GM19193 (cell line): ENCODE data around the gene SMPD3.

Source experiments
- POLR2A ChIP-seq: IDR thresholded peaks from 4 replicates; pipeline ENCODE4 v1.6.1; 2011; ENCODE audit not compliant: insufficient read depth, insufficient read length; ENCODE audit errors: extremely low read depth

The SMPD3 gene

DNA sequence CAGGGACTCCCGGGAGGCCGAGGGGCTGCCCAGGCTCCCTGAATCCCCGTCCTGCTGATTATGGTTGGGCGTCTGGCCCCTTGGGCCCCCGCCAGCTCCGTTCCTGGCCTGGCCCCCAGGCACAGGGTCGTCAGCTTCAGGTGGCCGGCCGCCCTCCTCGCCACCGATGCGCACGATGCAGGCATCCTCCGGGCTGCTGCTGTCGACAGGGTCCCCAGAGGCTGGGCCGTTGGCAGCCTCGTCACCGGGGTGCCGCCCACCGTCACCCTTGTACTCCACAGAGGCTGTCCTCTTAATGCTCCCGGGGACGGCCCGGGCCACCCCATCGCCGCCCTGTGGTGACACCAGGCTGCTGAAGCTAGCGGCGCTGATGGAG lies 77.0 kb downstream of the SMPD3 start:
- TF ChIP-seq POLR2A = no peak

DNA sequence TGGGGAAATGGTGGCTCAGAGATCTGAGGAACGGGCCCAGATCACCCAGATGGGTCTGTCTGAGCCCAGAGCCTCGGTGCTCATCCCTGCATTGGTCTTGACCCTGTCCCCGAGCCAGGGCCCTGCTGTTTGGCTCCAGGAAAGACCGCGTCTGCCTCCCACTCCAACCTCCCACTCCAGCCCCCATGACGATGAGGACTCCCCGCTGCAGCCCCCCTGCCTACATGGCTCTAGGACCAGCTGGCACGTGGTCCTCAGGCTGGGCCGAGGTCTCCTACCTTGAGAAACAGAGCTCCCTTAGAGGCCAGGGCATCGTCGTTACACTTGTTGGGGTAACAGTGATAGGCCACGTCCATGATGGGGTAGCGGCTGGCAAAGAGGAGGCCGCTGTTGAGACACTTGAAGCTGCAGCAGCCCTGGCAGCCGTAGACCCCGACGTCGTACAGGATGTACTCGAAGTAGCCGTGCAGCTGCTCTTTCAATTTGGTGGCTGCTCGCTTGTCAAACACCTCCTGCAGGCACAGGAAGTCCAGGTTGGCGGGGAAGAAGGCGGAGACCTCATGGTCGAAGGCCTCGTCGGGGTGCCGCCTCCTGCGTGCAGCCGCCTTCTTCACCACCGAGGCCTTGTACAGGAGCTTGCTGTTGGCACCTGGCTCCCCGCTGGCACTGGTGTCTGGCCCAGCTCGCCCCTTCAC lies 77.6 kb downstream of the SMPD3 start:
- TF ChIP-seq POLR2A = no peak

DNA sequence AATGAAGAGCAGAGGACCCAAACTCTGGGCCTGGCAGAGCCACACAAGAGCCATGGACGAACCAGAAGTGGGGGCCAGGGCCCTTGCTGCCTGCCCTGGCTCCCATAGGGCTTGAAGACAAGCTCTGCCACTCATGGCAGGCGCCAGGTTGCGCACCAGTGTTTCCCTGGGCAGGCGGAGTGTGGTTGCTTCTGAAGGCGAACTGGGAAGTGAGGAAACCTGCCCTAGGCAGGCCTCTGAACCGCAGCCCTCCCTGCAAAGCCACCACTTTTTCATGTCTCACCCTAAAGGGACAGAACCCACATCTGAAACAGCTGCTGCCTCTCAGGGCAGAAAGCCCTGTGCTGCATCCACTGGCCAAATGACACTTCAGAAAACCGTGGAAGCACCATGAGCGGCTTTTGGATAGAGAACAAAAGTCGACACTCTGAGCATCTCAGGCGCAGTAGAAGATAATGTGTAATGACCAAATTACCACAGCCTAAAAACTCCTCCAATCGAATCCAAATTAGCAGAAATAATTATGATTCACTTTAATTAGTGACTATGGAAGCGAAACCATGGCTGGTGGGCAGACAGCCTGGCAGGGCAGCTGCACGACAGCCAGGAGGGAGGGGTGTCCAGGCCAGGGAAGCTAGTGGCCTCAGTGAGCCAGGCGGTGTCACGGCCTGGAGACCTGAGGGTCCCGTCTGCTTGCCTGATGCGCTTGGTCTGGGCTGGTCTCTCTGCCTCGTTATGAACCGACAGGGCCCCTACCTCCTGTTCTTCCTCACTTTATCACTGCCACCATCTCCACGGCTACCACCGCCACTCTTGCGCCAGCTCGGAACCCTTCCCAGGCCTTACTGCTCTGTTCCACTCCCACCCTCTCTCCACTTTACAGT lies 78.4 kb downstream of the SMPD3 start:
- TF ChIP-seq POLR2A = no peak

DNA sequence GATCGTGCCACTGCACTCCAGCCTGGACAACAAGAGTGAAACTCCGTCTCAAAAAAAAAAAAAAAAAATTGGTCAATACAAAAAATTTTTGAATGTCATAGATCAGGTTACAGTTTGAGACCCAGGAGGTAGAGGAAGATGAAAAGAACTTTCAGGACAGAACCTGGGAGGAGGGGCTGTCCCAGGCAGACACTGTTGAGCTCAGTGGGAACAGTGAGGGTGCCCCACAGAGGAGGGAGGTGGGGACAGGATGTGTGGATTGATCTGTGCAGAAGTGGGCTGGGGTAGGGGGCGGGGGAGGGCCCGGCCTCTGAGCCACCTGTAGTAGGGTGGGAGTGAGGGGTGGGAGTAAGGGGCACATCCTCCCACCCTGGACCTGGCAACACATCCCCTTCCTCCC lies 79.1 kb downstream of the SMPD3 start:
- no peak for TF ChIP-seq POLR2A

DNA sequence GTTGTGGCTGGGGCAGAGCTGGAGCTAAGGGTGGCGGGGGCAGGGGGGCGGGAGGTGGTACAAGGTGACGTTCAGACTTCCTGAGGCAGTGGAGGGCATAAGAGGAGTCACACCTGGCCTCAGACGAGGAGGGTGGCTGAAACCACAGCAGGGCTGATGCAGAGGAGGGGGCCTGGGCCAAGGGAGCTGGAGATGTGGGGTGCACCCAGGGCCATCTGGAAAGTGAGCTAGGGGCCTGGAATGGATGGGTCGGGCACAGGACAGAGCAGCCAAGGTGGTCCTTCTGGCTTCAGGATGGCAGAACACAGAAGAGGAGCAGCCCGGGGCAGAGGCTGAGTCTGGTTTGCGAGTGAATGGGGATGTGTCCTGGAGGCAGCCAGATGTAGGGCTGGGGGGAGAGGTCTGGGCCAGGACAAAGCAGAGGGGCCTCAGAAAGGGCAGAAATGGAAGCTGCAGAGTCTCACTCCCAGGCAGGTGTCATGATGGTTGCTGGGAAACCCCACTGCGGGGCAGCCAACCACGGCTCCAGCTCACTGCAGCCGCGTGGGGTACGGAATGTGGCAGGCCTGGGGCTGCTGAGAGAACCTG lies 79.9 kb downstream of the SMPD3 start:
- TF ChIP-seq POLR2A = no peak

DNA sequence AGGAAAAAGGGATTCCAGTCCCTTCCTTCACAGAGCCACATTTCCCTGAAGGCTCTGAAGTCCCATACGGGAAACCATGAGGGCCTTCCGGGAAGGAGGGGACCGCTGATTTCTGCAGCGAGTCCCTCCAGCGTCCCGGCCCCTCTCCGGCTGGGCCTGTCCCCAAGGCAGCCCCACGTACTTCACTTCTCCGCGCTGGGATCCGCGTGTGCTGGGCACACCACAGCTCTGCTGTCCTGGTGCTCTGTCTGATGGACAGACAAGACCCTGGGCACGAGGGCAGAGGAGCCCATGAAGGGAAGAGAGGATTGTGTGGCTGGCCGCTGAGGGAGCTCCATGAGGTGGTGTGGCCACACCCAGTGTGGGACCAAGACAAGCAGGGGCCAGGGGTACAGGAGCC lies 80.4 kb downstream of the SMPD3 start:
- TF ChIP-seq POLR2A = no peak

DNA sequence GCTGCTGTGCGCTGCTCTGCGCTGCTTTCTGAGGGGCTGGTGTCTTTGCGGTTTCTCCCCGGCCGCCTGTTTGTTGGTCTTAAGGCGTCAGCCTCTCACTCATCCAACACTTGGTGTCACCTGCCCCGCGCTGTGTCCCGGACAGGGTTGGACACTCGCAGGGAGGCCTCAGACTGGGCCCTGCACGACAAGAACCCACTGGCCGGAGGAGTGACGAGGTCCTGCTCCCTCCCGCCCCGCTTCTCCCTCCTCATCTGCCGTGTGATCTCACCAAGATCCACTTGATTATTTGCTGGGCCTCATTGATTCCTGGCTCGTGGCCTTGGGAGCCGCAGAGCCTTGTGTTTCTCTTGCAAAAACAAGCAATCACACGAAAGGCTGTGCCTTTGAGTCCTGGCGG lies 80.9 kb downstream of the SMPD3 start:
- TF ChIP-seq POLR2A = no peak

DNA sequence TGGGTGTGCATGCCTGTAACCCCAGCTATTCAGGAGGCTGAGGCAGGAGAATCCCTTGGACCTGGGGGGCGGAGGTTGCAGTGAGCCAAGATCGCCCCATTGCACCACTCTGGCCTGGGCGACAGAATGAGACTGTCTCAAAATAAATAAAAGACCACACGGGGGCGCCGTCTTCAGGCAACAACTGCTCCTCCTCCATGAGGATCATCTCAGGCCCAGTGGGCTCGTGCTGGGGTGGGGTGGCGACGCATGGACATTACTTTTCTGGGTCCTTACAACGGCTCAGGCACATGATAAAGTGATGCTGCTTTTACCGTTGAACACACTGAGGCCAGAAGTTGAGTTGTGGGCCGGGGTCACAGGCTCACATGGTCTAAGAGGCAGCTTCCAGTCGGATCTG lies 81.3 kb downstream of the SMPD3 start:
- no peak for TF ChIP-seq POLR2A

DNA sequence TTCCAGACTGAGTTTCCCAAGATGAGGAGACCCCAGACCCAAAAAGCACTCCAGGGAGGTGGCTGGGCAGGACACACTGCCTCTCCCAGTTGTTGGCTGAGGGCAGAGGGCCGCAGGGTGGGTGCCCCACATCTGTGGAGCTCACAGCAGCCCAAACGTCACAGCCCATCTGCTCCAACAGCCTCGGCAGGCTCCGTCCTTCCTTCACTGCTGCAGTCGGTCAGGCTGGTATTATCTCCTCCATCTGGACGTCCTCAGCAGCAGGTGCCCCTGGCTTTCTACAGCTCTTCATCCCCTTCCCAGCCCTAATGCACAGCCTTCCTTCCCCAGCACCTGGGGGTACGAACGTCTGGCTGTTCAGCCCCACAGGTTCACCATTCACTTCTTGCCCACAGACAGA lies 82.2 kb downstream of the SMPD3 start:
- no peak for TF ChIP-seq POLR2A

DNA sequence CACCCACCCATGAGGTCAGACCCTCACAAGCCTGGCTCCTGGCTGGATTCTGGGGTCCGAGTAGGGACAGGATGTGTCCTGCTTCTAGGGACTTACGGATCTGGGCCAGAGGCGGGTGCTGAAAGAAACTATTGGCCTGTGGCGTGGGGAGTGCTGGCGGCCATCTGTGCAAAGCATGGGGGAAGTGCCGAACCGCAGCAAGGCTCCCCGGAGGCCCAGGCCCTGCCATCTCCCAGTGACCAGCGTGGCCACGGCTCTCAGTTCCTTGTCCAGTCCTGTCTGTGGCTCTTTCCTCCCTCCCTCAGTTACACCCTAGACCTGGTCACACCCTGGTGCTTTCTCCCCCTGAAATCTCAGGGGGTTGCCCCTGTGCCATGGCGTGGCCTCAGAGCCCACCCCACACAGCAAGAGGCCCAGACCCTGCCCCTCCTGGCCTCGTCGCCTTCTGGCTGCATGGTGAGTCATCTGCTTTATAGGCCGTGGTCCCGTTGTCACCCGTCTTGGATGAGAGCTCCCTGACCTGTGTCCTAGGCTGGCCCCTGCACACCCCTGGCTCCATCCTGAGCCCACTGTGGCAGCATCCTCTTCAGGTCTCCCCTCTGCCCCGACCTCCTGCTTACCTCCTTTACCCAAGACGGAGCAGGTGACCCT lies 83.0 kb downstream of the SMPD3 start:
- no peak for TF ChIP-seq POLR2A

DNA sequence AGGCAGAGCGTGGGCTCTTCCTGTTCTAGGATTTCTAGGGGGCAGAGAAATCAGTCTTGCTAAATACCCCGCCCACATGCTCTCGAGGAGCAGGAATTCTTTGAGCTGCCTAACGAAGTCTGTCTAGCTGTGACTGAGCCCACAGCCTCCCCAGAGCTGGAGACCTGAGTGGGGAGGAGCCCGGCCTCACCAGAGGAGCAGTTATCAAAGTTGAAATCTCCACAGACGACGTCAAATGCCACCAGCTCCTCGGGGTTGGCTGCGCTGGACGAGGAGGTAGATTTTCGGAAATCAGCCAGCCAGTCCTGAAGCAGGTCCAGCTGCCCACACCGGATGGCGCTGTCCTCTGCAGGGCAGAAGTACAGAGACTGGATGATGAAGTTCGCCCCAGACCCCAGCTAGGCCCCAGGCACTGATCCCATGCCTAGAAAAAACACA lies 83.7 kb downstream of the SMPD3 start:
- TF ChIP-seq POLR2A = no peak

DNA sequence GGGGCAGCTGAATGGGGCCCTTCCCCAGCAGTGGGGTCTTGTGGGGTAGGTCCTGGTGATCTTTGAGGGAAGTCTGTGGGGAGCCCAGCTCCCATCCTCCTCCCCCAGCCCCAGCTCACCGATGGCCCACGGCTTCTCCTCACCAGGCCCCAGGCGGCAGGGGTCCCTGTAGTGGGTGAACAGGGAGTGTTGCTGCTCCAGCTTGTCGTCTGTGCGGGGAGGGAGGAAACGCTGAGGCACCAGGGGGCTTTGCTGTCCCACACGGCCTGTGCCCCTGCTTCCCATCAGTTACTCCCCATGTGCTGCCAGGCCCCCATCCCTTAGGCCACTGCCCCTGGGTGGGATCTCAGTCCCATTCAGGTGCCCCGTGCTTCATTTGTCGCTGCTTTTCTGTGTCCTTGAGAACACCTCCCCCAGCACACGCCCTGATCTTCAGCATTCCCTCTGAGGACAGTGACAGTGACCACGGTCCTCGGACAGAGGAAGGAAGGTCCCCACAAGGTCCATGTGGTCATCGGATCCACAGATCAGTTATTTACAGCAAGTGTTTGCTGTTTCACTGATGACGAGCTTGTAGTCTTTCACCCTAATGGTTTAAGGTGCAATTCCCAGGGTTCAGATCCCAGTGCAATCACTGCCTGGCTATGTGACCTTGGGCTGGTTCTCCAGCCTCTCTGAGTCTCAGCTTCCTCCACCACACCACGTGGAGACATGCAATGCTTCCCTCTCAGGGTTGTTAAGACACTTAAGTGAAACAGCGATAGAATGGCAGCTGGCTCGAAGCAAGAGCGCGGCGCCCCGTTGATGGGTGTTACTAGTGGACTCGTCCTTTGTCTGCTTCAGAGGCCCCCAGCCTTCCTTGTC lies 84.4 kb downstream of the SMPD3 start:
- TF ChIP-seq POLR2A = no peak

DNA sequence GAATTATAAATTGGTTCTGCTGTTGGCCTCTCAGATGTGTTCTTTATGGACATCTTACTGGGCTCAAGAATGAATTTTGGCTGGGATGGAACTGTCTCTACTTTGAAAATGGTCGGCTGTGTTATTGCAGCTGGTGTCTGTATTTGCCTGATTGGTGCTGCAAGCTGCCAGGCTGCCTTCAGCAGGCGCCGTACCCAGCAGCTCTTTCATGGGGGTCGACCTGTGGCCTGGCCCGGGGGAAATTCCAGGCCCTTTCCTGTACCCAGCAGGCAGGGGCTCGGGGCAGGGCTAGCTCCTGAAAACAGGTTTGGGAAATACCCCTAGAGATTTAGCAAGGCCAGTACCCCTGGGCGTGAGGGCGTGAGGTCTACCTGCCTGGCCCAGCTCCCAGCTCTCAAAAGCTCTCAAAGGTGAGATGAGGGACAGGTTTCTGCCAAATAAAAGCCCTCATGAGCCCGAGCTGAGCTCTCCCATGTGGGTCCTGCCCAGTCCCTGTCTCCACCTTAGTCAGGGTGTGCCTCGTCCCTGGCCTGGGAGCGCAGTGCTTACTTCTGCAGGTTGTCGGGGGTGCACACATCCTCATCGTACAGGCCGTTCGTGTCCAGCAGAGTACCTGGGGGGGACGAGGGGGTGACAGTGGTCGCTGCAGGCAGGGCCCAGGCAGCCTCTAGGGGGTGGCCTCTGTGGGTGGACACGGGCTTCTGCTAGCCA lies 85.2 kb downstream of the SMPD3 start:
- no peak for TF ChIP-seq POLR2A
